HepG2 (cell line): ENCODE measurements around the gene GRIFIN. TPM values are rescaled to one million over a fixed set of nuclear protein-coding genes. Genes with fewer than 3 reads are reported as not detected.

Source experiments
- ATAC-seq: fragments of 200-7000 bp; cut with Tn5 transposase; 3 replicates; pipeline ENCODE4 v1.9.1; 2020; ENCODE audit warnings: mild to moderate bottlenecking, moderate library complexity
- BruUV-seq: library from RNA; stranded (reverse); fragments of 400-500 nt; replicated peaks from 2 replicates; lab custom pipeline; 2021; lab: Mats Ljungman, UMichigan
- CTCF ChIA-PET: fragments of 300-600 bp; formaldehyde crosslinking; extraction: SDS; loops from one replicate; lab custom pipeline; 2021; ENCODE audit warnings: low total read pairs, inconsistent platforms, low intra/inter-chr PET ratio; lab: Yijun Ruan, JAX
- POLR2A ChIA-PET: fragments of 350-600 bp; sonication (Branson Sonifier 250); formaldehyde crosslinking; loops from one replicate; lab custom pipeline; 2020; ENCODE audit warnings: antibody characterized with exemption, inconsistent platforms; lab: Yijun Ruan, JAX
- DNase-seq: peaks from one replicate; pipeline ENCODE4 v3.0.0-alpha.2; 2015; ENCODE audit warnings: low spot score
- FAIRE-seq: peaks from 3 replicates; lab custom pipeline; 2011; peaks lifted over from hg19 to GRCh38; lab: Jason Lieb, UNC
- H2AFZ ChIP-seq: one replicate; pipeline ENCODE4 v1.6.1; 2011; ENCODE audit warnings: low read length, inconsistent platforms
- H3K27ac ChIP-seq: fragments of 300-600 bp; 3 replicates; pipeline ENCODE4 v1.8.0; 2011; ENCODE audit warnings: mixed run types, mild to moderate bottlenecking, mixed read lengths, low read length, inconsistent platforms; ENCODE audit not compliant: insufficient read depth; ENCODE audit errors: extremely low read length
- H3K27me3 ChIP-seq, 2 experiments: fragments of 200-600 bp in 1 of 2; 2 replicates in 1 of 2; 3 replicates in 1 of 2; pipeline versions ENCODE4 v1.6.0 to v1.8.0; 2011; ENCODE audit warnings: low read length in 2 of 2, mild to moderate bottlenecking in 2 of 2, moderate library complexity in 2 of 2, inconsistent platforms in 1 of 2; ENCODE audit not compliant: insufficient read depth in 2 of 2, control insufficient read depth in 1 of 2
- H3K36me3 ChIP-seq, 2 experiments: fragments of 200-600 bp in 1 of 2; replicated peaks in 1 of 2; 2 replicates in 1 of 2; 3 replicates in 1 of 2; pipeline versions ENCODE4 v1.5.1 to v1.8.0; 2011; ENCODE audit warnings: low read length in 2 of 2, inconsistent platforms in 1 of 2; ENCODE audit not compliant: insufficient read depth in 2 of 2, control insufficient read depth in 1 of 2
- H3K4me1 ChIP-seq: 2 replicates; pipeline ENCODE4 v1.5.1; 2012; ENCODE audit warnings: low read length, inconsistent platforms; ENCODE audit not compliant: insufficient read depth
- H3K4me2 ChIP-seq: 2 replicates; pipeline ENCODE4 v1.6.0; 2011; ENCODE audit warnings: low read depth, low read length, inconsistent platforms
- H3K4me3 ChIP-seq, 3 experiments: fragments of 200-600 bp in 1 of 3; sonication (generic), shearing (Covaris generic) in 1 of 3; replicated peaks in 1 of 3; 2 replicates each; pipeline ENCODE4 v1.5.1; 2011 to 2016; ENCODE audit warnings: low read length in 3 of 3, inconsistent platforms in 2 of 3, low read depth in 2 of 3, mild to moderate bottlenecking in 2 of 3, control low read depth in 1 of 3, mixed read lengths in 1 of 3; ENCODE audit not compliant: insufficient read depth in 1 of 3
- H3K79me2 ChIP-seq: one replicate; pipeline ENCODE4 v1.6.1; 2011; ENCODE audit warnings: low read length, inconsistent platforms; ENCODE audit not compliant: insufficient read depth
- H3K9ac ChIP-seq: 2 replicates; pipeline ENCODE4 v1.6.0; 2011; ENCODE audit warnings: mild to moderate bottlenecking, low read depth, low read length, inconsistent platforms; ENCODE audit not compliant: insufficient read depth
- H3K9me3 ChIP-seq: 2 replicates; pipeline ENCODE4 v1.5.1; 2012; ENCODE audit warnings: mild to moderate bottlenecking, low read length
- H4K20me1 ChIP-seq: 2 replicates; pipeline ENCODE4 v1.6.0; 2011; ENCODE audit warnings: inconsistent platforms, mild to moderate bottlenecking, low read length, moderate library complexity; ENCODE audit not compliant: insufficient read depth
- ATRX ChIP-seq: sonication (generic); formaldehyde crosslinking; IDR thresholded peaks from 2 replicates; pipeline ENCODE4 v1.4.0; 2020; ENCODE audit warnings: missing genetic modification reagents, borderline replicate concordance
- CAMTA2 ChIP-seq: sonication (generic); formaldehyde crosslinking; IDR thresholded peaks from 2 replicates; pipeline ENCODE4 v1.4.0; 2020; ENCODE audit warnings: mild to moderate bottlenecking, missing genetic modification reagents, borderline replicate concordance
- KDM6A ChIP-seq: IDR thresholded peaks from 2 replicates; pipeline ENCODE4 v1.6.1; 2016; ENCODE audit warnings: low read depth
- MLLT10 ChIP-seq: sonication (generic); formaldehyde crosslinking; IDR thresholded peaks from 2 replicates; pipeline ENCODE4 v1.4.0; 2020; ENCODE audit warnings: missing genetic modification reagents
- NR2F2 ChIP-seq: IDR thresholded peaks from 2 replicates; pipeline ENCODE4 v1.6.1; 2012; ENCODE audit warnings: low read depth, inconsistent platforms, borderline replicate concordance
- PHF21A ChIP-seq: sonication (generic); formaldehyde crosslinking; IDR thresholded peaks from 2 replicates; pipeline ENCODE4 v1.5.0; 2020; ENCODE audit warnings: mild to moderate bottlenecking, missing genetic modification reagents
- RFXANK ChIP-seq: IDR thresholded peaks from 2 replicates; pipeline ENCODE4 v1.6.1; 2016
- SAFB2 ChIP-seq: sonication (generic); formaldehyde crosslinking; IDR thresholded peaks from 2 replicates; pipeline ENCODE4 v1.5.1; 2020; ENCODE audit warnings: missing genetic modification reagents, low read depth, mild to moderate bottlenecking, borderline replicate concordance
- SMAD9 ChIP-seq: sonication (generic); formaldehyde crosslinking; IDR thresholded peaks from 2 replicates; pipeline ENCODE4 v1.5.1; 2020; ENCODE audit warnings: mild to moderate bottlenecking, missing genetic modification reagents
- SNRNP70 ChIP-seq: fragments of 200-400 bp; formaldehyde crosslinking; IDR thresholded peaks from 2 replicates; pipeline ENCODE4 v1.6.1; 2017; ENCODE audit warnings: mild to moderate bottlenecking, low read depth, low read length, moderate library complexity
- TAF1 ChIP-seq: sonication (generic); formaldehyde crosslinking; IDR thresholded peaks from 2 replicates; pipeline ENCODE4 v1.4.0; 2020; ENCODE audit warnings: missing genetic modification reagents
- TEAD3 ChIP-seq: optimal IDR thresholded peaks from 2 replicates; pipeline ENCODE3; 2016; ENCODE audit warnings: borderline replicate concordance
- ZNF224 ChIP-seq: sonication (generic); formaldehyde crosslinking; IDR thresholded peaks from 2 replicates; pipeline ENCODE4 v1.5.0; 2020; ENCODE audit warnings: mild to moderate bottlenecking, missing genetic modification reagents
- ZNF292 ChIP-seq: sonication (generic); formaldehyde crosslinking; IDR thresholded peaks from 2 replicates; pipeline ENCODE4 v1.8.1; 2022; ENCODE audit warnings: mild to moderate bottlenecking, low read depth, missing genetic modification reagents, borderline replicate concordance
- ZNF547 ChIP-seq: sonication (generic); formaldehyde crosslinking; IDR thresholded peaks from 2 replicates; pipeline ENCODE4 v1.5.1; 2020; ENCODE audit warnings: mild to moderate bottlenecking, missing genetic modification reagents
- ZNF775 ChIP-seq: sonication (generic); formaldehyde crosslinking; IDR thresholded peaks from 2 replicates; pipeline ENCODE4 v1.4.0; 2020; ENCODE audit warnings: missing genetic modification reagents, mild to moderate bottlenecking, moderate library complexity, borderline replicate concordance
- ZNF850 ChIP-seq: sonication (generic); formaldehyde crosslinking; conservative IDR thresholded peaks from 2 replicates; pipeline ENCODE4 v1.9.0; 2021; ENCODE audit warnings: mild to moderate bottlenecking, missing genetic modification reagents
- WGBS: methylation state at CpG from one replicate; pipeline ENCODE4 v1.1.6; 2017; ENCODE audit warnings: low lambda C conversion rate; 5-methylcytosine and 5-hydroxymethylcytosine counted together
- in situ Hi-C: cut with HindIII; loops from 2 replicates; pipeline ENCODE4 v1.10.0; 2017; ENCODE audit warnings: low pct_unique_long_range_greater_than_20kb; ENCODE audit not compliant: extremely low pct_ligation_motif_present
- intact Hi-C: fragments of 100-400 bp; cut with micrococcal nuclease; formaldehyde crosslinking; loops from one replicate; pipeline ENCODE4 v1.10.0; 2022; ENCODE audit not compliant: unreplicated experiment
- polyA plus RNA-seq, 8 experiments: library from polyadenylated mRNA; depleted of rRNA in 3 of 8; stranded (reverse) in 7 of 8; unstranded in 1 of 8; fragments of >200 nt; fragmentation: Illumina TruSeq in 4 of 8; extraction: Trizol in 4 of 8; gene quantifications; 2 replicates each; pipeline versions ENCODE4 v1.2.1 to v1.2.3, GENCODE V29; 2011 to 2016; ENCODE audit warnings: low read depth in 4 of 8, missing spikeins in 1 of 8, mixed read lengths in 1 of 8; ENCODE audit not compliant: insufficient read depth in 1 of 8
- total RNA-seq, 5 experiments: library from RNA; depleted of rRNA; stranded (reverse); fragments of >200 nt; fragmentation: Illumina TruSeq; extraction: Trizol; gene quantifications; 2 replicates each; pipeline ENCODE4 v1.2.3, GENCODE V29; 2016; ENCODE audit warnings: low read depth in 1 of 5
- TF ChIP-seq, protein P1 (sequence below): IDR thresholded peaks from 2 replicates; pipeline ENCODE4 v1.6.1; 2016
- TF ChIP-seq, protein P2 (sequence below): IDR thresholded peaks from 2 replicates; pipeline ENCODE4 v1.6.1; 2016; ENCODE audit warnings: missing compliant biosample characterization, missing genetic modification reagents, borderline replicate concordance

Gene GRIFIN
- total and polyA plus RNA-seq, 2 of the 13 experiments (the other 11 are each of a cell fraction or from before 2014, with no cell fraction given): not detected

DNA sequence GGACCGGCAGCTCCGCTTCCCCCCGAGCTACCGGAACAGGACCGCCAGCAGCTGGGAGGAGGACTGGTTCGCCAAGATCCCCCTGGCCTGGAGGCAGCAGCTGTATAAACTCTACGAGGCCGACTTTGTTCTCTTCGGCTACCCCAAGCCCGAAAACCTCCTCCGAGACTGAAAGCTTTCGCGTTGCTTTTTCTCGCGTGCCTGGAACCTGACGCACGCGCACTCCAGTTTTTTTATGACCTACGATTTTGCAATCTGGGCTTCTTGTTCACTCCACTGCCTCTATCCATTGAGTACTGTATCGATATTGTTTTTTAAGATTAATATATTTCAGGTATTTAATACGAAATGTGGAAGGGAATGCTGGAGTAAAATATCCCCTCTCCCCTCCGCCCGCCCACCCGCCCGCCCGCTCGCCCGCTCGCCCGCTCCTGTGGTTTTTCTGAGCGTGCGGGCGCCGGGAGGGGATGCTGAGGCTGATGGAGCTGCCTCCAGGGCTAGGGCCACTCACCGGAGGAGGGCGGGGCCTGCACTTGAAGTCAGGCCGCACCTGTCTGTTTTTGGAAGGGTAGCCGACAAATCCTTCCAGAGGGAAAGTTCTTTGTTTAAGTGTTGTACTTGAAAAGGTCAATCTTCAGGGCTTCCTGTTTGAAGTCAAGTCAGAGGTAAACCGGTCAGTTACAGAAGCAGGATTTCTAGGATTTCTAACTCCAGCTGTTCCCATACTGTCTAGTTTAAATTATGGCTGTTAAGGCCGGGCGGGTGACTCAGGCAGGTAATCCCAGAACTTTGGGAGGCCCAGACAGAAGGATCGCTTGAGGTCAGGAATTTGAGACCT is 42.3 kb downstream of the GRIFIN start:
- H3K36me3 ChIP-seq: peaks cover 9 to 23% of the 10 kb centered on the region in 2 experiments
- ATAC-seq: no peak
- H4K20me1 ChIP-seq: no peaks in the 10 kb centered on the region; the same call in none of the 2 replicates
- TF ChIP-seq CAMTA2 (CRISPR knock-in tag) (no peak), ZNF547 (CRISPR knock-in tag) (no peak), ATRX (CRISPR knock-in tag) (no peak), ZNF775 (CRISPR knock-in tag) (no peak), SAFB2 (CRISPR knock-in tag) (no peak), RFXANK (CRISPR knock-in tag) (no peak), TEAD3 (CRISPR knock-in tag) (no peak), ZNF292 (CRISPR knock-in tag) (no peak), ZNF224 (no peak), KDM6A (no peak), PHF21A (CRISPR knock-in tag) (no peak), MLLT10 (no peak), SNRNP70 (no peak), ZNF850 (no peak), NR2F2 (no peak), SMAD9 (CRISPR knock-in tag) (no peak), TAF1 (CRISPR knock-in tag) (no peak)
- TF ChIP-seq, protein P1, sequence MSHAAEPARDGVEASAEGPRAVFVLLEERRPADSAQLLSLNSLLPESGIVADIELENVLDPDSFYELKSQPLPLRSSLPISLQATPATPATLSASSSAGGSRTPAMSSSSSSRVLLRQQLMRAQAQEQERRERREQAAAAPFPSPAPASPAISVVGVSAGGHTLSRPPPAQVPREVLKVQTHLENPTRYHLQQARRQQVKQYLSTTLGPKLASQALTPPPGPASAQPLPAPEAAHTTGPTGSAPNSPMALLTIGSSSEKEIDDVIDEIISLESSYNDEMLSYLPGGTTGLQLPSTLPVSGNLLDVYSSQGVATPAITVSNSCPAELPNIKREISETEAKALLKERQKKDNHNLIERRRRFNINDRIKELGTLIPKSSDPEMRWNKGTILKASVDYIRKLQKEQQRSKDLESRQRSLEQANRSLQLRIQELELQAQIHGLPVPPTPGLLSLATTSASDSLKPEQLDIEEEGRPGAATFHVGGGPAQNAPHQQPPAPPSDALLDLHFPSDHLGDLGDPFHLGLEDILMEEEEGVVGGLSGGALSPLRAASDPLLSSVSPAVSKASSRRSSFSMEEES (CRISPR knock-in tag): no peak
- TF ChIP-seq, protein P2, sequence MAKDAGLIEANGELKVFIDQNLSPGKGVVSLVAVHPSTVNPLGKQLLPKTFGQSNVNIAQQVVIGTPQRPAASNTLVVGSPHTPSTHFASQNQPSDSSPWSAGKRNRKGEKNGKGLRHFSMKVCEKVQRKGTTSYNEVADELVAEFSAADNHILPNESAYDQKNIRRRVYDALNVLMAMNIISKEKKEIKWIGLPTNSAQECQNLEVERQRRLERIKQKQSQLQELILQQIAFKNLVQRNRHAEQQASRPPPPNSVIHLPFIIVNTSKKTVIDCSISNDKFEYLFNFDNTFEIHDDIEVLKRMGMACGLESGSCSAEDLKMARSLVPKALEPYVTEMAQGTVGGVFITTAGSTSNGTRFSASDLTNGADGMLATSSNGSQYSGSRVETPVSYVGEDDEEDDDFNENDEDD (CRISPR knock-in tag): no peak
- no peak overlapping the region for H3K9ac ChIP-seq
- no peak for DNase-seq
- no peaks in the 10 kb centered on the region for H3K27me3 ChIP-seq
- WGBS: 94% methylated on average over 38 of the region's 42 CpGs
- H3K4me3 ChIP-seq: no peak overlapping the region
- peaks cover 2% of the 10 kb centered on the region for H3K79me2 ChIP-seq
- no peak overlapping the region for H2AFZ ChIP-seq
- no TSS peak for BruUV-seq
- no peaks in the 10 kb centered on the region for H3K9me3 ChIP-seq
- H3K27ac ChIP-seq: no peak overlapping the region
- H3K4me2 ChIP-seq: no peak overlapping the region
- POLR2A ChIA-PET: no interaction called here
- H3K4me1 ChIP-seq: 0 out of 2 replicates have a peak, but pooled peaks cover 7% of the 10 kb centered on the region
- no peak for FAIRE-seq
- CTCF ChIA-PET: no interaction called here
- in situ Hi-C loops: loop anchor here (10.0 kb wide), 1 partner anchor 49 kb away; no protein-coding TSS in a partner anchor
- intact Hi-C loops: no loop called here
